Loucy (cell line): Measurements from ENCODE around the gene CACNA1C.

ENCODE experiments used
- CTCF ChIP-seq: fragments of 200-600 bp; sonication (generic); conservative IDR thresholded peaks from 2 replicates; pipeline ENCODE4 v1.5.1; 2014; ENCODE audit warnings: mild to moderate bottlenecking, antibody characterized with exemption, low read length
- EZH2phosphoT487 ChIP-seq: fragments of 200-600 bp; IDR thresholded peaks from 2 replicates; pipeline ENCODE4 v1.6.1; 2018; ENCODE audit warnings: antibody characterized with exemption, mild to moderate bottlenecking, moderate library complexity, borderline replicate concordance

GRCh38 chr12:2251526-2252209 is 198.9 kb downstream of the CACNA1C start:
- TF ChIP-seq CTCF (no peak), EZH2phosphoT487 (no peak)
